LNCaP clone FGC (cell line): ENCODE results near the gene YWHAG.

Experiments
- DNase-seq: peaks from one replicate; pipeline ENCODE4 v3.0.0-alpha.2; 2011; ENCODE audit warnings: low read depth
- H3K4me3 ChIP-seq: 2 replicates; pipeline ENCODE4 v1.5.1; 2011; ENCODE audit warnings: mild to moderate bottlenecking, low read depth, low read length, control low read depth
- TF ChIP-seq, protein P1 (sequence below): IDR thresholded peaks from 2 replicates; pipeline ENCODE4 v1.5.1; 2012; ENCODE audit warnings: mild to moderate bottlenecking; ENCODE audit not compliant: control insufficient read depth, insufficient read depth; ENCODE audit errors: extremely low read depth

The YWHAG gene

DNA sequence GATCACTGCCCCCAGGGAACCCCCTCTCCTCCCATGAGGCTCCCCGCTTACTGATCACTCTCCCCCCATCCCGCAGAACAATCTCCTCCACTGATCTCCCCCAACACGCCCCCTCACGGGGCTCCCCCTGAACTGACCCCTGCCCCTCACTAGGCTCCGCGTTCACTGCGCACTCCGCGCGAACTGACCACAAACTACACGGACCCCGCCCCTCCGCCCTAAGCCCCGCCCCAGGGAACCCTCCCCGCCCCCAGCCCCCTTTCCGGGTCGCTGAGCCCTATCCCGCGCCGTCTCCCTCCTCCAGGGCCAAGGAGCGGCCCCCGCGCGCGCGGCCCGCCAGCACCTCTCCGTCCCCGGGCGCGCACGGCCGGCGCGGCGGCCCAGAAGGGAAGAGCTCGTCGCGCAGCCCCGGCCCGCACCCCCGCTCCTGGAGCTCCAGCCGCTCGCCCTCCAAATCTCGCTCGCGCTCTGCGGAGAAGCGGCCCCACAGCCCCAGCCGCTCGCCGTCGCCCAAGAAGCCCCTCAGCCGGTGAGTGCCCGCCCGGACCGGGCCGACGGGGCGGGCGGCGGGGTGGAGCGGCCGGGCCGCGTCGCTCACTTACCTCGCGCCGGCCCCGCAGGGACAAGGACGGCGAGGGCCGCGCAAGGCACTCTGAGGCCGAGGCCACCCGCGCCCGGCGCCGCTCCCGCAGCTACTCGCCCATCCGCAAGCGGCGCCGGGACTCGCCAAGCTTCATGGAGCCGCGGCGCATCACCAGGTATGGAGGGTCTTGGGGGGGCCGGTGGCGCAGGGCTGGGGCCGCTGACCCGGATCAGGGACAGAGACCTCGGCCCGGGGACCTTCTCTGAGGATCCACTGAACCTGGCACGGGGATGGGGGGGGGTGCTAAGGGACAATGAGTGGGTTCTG, 76.2 kb downstream of the YWHAG start:
- TF ChIP-seq, protein P1, sequence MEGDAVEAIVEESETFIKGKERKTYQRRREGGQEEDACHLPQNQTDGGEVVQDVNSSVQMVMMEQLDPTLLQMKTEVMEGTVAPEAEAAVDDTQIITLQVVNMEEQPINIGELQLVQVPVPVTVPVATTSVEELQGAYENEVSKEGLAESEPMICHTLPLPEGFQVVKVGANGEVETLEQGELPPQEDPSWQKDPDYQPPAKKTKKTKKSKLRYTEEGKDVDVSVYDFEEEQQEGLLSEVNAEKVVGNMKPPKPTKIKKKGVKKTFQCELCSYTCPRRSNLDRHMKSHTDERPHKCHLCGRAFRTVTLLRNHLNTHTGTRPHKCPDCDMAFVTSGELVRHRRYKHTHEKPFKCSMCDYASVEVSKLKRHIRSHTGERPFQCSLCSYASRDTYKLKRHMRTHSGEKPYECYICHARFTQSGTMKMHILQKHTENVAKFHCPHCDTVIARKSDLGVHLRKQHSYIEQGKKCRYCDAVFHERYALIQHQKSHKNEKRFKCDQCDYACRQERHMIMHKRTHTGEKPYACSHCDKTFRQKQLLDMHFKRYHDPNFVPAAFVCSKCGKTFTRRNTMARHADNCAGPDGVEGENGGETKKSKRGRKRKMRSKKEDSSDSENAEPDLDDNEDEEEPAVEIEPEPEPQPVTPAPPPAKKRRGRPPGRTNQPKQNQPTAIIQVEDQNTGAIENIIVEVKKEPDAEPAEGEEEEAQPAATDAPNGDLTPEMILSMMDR, result no peak
- DNase-seq, result no peak
- H3K4me3 ChIP-seq, result 0 out of 2 replicates have a peak overlapping the region, but pooled peaks have one; percentile 26

- TF ChIP-seq, protein P1, result no peak
- no peak for DNase-seq
- 0 out of 2 replicates have a peak overlapping the region, but pooled peaks have one; percentile 26 for H3K4me3 ChIP-seq
Measured at GRCh38 chr7:76281706-76282343, 77.0 kb downstream of the YWHAG start.

GRCh38 chr7:76281006-76281705, 77.6 kb downstream of the YWHAG start:
- DNase-seq, result no peak
- TF ChIP-seq, protein P1, result no peak
- H3K4me3 ChIP-seq, result no peak overlapping the region

DNA sequence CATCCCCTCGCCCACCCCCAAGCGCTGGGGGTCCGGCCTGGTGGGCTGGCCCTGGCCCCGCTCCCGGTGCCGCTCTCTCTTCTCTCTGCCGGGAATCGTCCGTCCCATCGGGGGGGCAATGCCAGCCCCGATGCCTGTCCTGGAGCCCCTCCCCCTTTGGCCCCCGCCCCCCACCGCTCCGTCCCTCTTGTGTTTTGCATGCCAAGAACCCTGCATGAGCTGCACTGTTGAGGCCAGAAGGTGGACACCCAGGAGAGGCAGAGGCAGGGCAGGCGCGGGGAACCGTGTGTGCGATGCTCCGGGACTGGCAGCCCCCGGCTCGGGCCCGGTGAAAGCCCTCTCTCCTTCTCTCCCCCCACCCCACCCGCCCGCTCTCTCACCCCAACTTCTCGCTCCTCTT, 78.4 kb downstream of the YWHAG start:
- TF ChIP-seq, protein P1, result no peak
- H3K4me3 ChIP-seq, result no peak overlapping the region
- no peak for DNase-seq

DNA sequence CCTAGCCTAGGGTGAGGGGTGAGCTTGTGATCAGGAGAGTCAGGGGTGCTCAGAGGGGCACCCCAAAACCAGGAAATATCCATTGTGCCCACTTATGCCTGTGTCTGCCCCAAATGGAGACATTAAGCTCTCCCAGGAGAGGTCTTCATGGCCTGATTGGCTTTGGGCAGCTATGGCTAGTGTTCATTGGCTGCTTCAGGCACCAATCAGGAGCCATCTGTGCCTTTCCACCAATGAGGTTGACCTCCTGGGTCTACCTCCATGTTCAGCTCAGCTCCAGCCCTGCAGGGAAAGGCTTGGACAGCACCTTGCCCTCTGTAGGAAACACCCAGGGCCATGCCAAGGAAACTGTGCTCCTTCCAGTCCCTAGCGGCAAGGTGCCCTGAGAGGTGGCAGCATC, 80.3 kb downstream of the YWHAG start:
- TF ChIP-seq, protein P1, result no peak
- no peak for DNase-seq
- no peak overlapping the region for H3K4me3 ChIP-seq
